Measurements from ENCODE around the gene ALOX15B.
"Not testable (repeated sequence)": the region's sequence is repeated elsewhere in the genome, so short reads cannot be mapped to it uniquely, and the experiment has no call there.

ALOX15B gene

DNA sequence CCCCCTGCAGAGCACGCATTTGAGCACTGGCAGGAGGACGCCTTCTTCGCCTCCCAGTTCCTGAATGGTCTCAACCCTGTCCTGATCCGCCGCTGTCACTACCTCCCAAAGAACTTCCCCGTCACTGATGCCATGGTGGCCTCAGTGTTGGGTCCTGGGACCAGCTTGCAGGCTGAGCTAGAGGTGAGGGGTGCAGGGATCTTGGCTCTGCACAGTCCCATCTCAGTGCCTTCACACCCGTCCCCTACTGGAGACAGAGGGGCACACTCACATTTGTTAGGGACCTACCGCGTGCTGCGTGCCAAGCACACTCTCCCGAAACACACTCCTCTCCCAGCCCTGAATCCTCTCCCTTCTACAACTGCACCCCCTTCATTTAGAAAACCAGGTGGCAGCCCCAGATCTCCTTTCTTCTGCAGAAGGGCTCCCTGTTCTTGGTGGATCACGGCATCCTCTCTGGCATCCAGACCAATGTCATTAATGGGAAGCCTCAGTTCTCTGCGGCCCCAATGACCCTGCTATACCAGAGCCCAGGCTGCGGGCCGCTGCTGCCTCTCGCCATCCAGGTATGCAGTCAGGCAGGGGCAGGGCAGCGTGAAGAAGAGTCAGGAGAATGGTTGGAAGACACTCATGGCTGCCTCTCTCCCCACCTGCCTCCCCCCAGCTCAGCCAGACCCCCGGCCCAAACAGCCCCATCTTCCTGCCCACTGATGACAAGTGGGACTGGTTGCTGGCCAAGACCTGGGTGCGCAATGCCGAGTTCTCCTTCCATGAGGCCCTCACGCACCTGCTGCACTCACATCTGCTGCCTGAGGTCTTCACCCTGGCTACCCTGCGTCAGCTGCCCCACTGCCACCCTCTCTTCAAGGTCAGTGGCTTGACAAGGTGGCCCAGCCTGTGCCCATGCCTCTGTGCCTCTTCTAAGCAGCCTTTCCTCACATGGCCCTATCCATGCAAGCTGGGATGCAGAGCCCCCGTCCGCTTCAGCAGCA lies 6.3 kb downstream of the ALOX15B start:
- DNase-seq = no peak

DNA sequence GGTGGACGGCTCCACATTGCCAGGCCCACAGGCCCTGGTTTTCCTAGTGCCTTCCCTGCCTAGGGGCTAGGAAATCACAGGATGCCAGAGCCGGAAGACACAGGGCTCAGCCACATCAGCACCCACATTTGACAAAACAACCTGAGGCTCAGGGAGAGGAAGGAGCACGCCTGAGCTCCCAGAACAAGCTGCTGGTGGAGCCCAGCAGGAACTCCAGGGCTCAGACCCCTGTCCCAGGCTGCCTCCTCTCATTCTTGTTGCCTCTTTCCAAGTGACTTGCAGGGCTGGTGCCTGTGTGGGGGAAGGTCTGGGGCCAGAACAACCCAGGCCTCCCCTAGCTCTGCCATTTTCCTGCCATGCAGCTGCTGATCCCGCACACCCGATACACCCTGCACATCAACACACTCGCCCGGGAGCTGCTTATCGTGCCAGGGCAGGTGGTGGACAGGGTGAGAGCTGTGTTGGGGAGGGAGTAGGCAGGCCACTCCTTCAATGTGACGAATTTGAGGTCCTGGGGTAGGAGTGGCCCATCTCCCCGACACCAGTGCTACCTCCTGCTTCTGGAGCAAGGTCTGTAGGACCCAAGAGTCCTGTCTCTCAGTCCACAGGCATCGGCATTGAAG lies 7.6 kb downstream of the ALOX15B start:
- DNase-seq = no peak

DNA sequence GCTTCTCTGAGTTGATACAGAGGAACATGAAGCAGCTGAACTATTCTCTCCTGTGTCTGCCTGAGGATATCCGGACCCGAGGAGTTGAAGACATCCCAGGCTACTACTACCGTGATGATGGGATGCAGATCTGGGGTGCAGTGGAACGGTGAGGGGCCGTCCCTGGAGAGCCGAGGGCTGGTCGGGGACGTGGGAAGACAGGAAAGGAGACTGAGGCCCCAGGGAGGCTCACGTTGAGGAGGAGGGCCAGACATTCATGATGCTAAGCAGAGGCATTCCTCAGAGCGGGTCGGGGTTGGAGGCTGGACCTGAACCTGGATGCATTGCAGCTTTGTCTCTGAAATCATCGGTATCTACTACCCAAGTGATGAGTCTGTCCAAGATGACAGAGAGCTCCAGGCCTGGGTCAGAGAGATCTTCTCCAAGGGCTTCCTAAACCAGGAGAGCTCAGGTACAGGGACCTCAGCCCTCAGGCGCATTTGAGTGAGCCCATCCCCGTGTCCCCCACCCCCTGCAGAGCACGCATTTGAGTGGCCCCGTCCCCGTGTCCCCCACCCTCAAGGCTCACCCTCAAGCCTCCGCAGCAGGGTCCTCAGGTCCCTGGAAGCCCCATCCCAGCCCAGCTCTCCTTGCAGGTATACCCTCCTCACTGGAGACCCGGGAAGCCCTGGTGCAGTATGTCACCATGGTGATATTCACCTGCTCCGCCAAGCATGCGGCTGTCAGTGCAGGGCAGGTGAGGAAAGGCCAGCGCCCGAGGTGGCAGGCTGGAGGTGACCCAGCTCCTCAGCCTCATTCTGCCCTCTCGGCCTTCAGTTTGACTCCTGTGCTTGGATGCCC lies 8.3 kb downstream of the ALOX15B start:
- DNase-seq = no peak

DNA sequence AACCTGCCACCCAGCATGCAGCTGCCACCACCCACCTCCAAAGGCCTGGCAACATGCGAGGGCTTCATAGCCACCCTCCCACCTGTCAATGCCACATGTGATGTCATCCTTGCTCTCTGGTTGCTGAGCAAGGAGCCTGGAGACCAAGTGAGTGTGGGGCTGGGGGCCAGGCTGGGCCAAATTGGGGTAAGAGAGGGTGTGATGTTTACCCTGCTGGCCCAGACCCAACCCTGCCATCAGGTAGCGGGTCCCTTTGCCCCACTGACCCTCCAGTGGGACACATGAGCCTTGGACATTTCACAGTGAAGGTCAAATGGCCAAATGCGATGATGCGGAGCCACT lies 8.9 kb downstream of the ALOX15B start:
- DNase-seq = no peak

DNA sequence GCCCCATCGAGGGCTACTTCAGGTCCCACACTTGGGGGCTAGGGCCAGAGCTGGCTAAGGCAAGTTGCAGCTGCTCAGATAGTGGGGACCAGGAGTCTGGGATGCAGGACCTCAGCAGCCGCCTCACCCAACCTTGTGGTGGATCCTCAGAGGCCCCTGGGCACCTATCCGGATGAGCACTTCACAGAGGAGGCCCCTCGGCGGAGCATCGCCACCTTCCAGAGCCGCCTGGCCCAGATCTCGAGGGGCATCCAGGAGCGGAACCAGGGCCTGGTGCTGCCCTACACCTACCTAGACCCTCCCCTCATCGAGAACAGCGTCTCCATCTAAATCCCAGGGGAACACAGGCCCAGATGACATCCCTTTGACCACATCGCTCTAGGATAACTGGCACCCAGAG lies 9.4 kb downstream of the ALOX15B start:
- DNase-seq = no peak

DNA sequence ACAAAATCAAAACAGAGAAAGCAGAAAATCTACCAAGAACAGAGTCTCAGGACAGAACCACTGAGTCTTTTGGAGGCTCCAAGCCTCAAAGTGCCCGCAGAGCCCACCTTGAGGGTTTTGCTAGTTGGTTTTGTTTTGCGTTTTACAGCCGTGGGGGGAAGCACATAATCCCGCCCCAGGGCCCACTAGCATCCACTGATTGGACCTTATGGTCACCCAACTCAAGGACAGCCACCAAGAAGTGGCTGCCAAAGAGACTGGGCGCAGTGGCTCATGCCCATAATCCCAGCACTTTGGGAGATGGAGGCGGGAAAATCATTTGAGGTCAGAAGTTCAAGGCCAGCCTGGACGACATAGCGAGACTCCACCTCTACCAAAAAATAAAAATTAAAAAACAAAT lies 9.9 kb downstream of the ALOX15B start:
- no peak for DNase-seq

DNA sequence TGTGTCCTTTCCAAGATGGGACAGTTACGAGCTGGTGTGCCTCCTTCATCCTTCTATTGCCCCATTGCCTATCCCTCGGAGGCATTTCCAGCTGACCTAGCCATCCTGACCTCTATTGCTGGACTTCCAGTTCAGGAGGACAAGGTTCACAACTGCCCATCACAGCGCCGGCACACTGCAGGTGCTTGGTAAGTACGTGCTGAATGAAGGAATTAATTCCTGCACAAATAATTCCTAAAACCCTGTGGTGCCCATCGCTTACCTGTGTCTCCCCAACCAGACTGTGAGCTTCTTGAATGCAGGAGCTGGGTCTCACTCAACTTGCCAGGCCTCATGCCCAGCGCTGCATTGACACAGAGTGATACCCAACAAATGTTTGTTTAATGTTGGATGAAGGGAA lies 13.0 kb downstream of the ALOX15B start:
- DNase-seq = no peak

DNA sequence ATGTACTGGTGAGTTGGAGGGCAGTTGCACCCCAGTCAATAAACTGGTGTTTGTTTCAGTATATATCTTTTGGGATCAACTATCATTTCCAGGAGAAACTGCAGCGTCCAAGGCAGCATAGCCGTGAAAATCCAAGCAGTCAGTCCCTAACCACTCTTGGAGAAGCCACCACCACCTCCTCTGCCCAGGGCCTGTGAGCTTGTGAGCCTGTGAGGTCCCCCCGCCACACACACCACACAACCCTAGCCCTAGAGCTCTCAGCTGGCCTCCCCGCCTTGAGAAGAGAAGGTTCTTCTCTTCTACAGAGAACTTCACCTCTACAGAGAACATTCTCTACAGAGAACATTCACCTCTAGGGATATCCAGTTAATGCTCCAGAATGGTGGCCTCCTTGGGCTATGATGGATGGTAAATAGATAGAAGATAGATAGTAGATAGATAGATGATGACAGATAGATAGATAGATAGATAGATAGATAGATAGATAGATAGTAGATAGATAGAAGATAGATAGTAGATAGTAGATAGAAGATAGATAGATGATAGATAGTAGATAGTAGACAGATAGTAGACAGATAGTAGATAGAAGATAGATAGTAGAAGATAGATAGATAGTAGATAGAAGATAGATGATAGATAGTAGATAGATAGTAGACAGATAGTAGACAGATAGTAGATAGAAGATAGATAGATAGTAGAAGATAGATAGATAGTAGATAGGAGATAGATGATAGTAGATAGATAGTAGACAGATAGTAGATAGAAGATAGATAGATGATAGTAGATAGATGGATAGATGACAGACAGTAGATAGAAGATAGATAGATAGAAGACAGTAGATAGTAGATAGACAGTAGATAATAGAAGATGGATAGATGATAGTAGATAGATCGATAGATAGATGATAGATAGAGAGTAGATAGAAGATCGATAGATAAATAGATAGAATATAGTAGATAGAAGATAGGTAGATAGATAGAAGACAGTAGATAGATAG lies 13.7 kb downstream of the ALOX15B start:
- DNase-seq = no peak

DNA sequence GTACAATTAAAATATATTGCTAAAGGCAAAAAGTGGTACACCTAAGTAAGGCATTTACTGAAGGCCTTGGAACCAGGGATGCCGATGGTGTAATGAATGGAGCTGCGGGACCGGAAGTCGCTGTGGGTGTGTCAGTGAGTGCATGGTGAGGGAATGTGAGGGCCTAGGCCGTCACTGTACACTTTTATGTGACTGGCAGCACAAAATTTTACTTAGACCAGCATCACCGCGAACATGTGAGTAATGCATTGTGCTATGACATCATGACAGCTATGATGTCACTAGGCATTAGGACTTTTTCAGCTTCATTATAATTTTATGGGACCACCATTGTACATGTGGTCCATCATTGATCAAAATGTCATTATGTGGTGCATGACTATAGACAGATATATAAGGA lies 14.7 kb downstream of the ALOX15B start:
- no peak for DNase-seq

DNA sequence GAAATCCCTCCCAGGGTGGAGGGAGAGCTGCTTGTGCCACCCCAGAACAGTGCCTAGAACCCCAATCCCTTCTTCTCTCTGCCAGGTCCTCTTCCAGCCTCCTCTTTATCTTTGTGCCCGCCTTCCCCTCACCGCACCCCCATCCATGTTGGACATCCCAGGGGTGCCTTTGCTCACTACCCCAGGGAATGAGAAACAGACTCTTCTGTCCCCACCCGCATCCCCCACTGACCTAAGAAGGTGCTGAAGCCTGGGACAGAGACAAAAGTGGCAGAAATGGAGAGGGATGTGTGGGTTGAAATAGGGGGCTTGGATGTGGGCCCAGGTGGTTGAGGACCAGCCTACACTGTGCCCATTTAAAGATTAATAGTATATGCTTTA lies 17.0 kb downstream of the ALOX15B start:
- DNase-seq = no peak

DNA sequence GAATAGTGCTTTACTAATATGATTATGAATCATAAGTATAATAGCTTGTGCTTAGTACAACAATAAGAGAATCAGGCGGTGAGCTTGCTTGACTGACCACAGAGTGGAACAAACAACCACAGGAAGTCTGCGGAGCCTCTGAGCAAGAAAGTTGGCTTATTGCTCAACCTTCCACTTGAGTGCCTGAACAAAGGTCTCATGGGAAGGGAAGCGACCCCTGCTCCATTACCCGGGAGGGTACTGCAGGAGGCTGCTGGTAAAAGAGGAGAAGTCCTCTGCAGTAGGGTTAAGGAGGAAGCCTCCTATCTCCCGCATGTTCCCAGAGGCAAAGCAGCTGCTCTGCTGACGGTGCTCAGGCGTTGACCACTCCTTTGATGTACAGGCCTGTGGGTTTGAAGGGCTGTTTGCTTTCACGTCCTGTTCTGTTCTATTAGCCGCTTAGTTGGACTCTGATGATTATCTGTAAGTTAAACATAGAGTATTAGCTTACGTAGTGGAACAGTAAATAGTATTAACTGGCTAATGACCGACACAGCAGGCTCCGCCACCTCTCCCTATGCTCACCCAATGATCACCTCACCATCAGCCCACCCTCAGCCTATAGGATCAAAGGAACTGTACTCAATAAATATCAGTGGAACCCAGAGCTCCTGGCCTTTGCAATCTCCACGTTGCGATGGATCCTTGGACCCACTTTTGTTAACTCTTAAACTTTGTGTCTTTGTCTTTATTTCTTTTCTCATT lies 17.5 kb downstream of the ALOX15B start:
- no peak for DNase-seq

DNA sequence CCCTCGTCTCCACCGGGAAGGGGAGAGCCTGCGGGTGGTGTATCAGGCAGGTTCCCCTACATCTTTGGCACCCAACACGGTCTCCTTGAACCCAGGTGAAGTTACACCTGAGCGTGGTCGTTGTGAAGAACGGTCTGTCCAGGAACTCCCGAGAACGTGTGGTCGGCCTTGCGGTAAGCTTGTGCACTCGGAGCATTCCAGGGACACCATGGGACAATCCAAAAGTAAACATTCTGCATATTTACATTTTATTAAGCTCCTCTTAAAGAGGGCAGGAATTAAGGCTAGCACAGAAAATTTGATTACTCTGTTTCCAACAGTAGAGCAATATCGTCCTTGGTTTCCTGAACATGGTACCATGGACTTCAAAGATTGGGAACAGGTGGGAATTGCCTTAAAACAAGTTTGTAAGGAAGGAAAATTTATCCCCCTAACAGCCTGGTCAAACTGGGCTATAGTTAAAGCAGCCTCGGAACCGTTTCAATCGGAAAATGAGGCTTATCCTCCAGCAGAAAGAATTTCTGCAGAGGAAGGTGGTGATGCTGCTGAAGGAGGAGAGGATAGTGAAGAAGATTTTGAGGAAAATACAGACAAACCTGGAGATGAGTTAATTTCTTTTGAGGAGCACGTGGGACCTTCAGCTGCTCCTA lies 18.2 kb downstream of the ALOX15B start:
- DNase-seq = no peak

DNA sequence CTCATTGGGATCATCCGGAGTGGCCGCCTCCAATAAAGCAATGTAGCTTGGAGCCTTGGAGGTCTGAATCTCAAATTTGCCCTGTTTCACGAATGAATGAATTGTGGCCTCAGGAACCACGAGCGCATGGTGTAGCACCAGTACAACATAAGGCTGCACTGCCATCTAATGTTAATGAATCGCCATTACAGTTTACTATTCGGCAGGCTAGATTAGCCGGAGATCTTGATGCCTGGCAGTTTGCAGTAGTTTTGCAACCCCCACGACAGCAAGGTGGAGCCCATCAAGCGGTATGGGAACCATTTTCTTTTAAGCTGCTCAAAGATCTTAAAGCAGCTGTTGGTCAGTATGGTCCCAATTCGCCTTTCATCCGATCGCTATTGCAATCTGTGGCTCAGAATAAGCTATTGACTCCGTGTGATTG lies 18.8 kb downstream of the ALOX15B start:
- DNase-seq = peak; percentile 68 to 84

DNA sequence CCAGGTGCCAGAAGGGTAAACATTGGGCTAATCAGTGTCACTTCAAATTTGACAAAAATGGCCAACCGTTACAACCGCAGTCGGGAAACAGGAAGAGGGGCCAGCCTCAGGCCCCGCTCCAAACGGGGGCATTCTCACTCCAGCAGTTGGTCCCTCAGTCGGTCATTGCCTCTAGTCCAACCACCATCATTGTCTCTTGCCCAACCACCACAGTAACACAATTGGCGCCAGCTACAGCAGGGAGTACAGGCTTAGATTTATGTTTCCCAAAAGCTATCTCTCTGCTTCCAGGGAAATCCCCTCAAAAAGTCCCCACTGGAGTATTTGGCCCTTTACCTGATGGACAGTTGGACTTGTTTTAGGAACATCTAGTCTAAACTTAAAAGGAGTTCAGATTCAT lies 20.3 kb downstream of the ALOX15B start:
- DNase-seq = no peak

DNA sequence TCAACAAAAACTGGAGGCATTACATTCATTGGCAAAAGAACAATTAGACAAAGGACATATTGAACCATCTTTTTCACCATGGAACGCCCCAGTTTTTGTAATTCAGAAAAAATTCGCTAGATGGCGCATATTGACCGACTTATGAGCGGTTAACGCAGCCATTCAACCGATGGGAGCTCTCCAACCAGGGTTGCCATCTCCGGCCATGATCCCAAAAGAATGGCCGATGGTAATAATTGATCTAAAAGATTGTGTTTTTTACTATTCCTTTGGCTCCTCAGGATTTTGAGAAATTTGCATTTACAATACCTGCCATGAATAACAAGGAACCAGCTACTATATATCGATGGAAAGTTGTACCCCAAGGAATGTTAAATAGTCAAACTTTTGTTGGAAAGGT lies 21.4 kb downstream of the ALOX15B start:
- DNase-seq = peak; percentile 35 to 59

DNA sequence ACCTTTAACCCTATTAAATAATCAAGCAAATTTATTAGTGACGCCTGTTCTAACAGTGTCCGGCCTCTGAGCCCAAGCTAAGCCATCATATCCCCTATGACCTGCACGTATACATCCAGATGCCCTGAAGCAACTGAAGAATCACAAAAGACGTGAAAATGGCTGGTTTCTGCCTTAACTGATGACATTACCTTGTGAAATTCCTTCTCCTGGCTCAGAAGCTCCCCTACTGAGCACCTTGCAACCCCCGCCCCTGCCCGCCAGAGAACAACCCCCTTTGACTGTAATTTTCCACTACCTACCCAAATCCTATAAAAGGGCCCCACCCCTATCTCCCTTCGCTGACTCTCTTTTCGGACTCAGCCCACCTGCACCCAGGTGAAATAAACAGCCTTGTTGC lies 23.0 kb downstream of the ALOX15B start:
- DNase-seq = not testable (repeated sequence)

DNA sequence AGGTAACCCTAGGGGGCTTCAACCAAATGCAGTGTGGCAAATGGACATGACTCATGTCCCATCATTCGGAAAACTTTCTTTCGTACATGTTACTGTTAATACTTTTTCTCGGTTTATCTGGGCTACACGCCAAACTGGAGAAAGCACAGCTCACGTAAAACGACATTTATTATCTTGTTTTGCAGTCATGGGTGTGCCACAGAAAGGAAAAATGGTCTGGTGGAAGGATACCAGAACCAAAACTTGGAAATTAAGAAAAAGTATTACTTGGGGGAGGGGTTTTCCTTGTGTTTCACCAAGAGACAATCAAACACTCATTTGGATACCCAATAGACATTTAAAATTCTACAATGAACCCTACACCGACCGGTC lies 23.6 kb downstream of the ALOX15B start:
- DNase-seq = no peak

DNA sequence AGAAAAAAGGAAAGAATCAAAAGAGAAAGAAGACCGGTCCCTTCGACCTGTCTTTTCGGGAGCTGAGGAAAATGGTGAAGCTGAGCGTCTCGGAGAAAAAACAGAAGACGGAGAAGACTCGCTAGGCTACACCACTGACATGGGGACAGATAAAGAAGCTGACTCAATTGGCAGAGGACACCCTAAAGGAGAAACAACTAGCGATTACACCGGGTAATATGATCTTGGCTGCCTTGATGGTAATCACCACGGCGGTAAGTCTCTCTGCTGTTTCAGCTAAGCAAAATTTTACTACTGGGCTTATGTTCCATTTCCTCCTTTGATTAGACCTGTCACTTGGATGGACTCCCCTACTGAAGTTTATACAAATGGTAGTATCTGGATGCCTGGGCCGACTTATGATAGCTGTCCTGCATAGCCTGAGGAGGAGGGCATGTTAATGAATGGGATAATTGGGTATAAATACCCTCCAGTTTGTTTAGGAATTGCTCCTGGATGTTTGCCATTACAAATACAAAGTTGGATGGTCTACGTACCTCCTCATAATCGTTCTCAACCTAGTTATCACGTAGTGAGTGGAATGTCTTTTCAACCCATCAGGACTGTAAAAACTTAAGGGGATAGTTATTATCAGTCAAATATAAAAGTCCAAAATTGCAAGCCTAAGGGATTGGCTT lies 24.1 kb downstream of the ALOX15B start:
- DNase-seq = no peak

DNA sequence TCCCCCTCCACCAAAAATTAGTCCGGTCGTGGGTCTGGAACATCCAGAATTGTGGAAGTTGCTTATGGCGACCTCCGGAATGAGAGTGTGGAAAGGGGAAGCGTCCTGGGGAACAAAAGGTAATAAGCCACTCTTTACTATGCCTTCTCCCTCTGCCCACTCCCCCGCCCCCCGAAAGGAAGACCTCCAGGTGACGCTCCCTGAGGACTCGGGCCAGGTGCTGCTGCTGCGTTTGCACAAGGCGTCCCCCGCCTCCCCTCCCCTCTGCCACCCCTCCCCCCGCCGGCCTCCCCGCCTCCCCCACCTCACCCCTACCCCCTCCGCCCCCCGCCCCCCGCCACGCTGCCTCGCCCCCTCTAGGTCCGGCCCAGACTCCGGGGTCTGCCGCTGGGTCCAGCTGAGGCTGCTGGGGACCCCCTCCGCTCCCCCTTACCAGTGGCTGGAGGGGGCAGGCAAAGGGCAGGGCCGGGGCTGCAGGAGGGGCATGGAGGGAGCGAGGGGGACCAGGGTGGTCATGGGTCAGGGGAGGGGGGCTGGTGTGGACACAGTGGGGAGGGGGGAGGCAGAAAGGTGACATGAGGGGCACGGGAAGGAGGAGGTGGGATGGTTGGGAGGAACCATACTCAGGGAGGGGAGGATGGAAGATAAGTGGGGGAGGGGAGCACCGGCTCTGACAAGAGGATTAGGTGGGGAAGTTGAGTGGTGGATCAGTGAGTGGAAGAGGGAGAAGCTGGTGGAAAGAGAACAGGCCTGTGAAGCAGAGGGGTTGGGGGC lies 25.1 kb downstream of the ALOX15B start:
- DNase-seq = no peak

DNA sequence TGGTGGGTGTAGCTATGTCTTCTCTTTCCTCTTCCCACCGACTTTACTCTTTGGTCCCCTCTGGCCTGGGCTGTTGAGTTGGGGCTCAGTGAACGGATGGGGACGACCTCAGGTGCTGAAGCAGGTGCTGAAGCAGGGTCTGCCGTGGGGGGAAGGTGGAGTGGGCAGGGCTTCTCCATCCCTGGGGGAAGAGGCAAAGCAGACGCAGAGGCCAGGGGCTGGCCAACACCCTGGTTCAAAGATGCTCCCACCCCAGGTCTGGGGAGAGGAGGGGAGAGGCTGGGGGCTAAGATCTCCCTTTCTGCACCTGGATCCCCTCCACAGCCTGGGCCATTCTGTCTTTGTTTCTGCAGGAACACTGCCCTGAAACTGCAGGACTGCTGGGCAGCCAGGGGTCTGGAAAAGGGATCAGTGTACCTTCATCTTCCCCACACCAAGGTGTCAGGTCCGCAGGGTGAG lies 25.7 kb downstream of the ALOX15B start:
- DNase-seq = no peak
